Omental fat pad (tissue), 4 donors: ENCODE results near the gene NCEH1. TPM values are rescaled to one million over a fixed set of nuclear protein-coding genes. Genes with fewer than 3 reads are reported as not detected.
"Not testable (repeated sequence)": the region's sequence is repeated elsewhere in the genome, so short reads cannot be mapped to it uniquely, and the experiment has no call there.

Experiments
- ATAC-seq: fragments of 150-250 bp; one replicate; pipeline ENCODE4 v1.9.1; 2016; ENCODE audit warnings: mild to moderate bottlenecking, moderate library complexity; ENCODE audit not compliant: low FRiP score
- DNase-seq: peaks from one replicate; pipeline ENCODE4 v3.0.0-alpha.2; 2019; ENCODE audit warnings: low spot score
- CTCF ChIP-seq, 3 donors: fragments of 450-650 bp; IDR thresholded peaks; one replicate each; pipeline ENCODE4 v1.5.1; 2016 to 2017; ENCODE audit warnings: antibody characterized with exemption in 3 of 3, mild to moderate bottlenecking in 3 of 3, moderate library complexity in 2 of 3
- total RNA-seq, 4 donors: library from RNA; depleted of rRNA; stranded (reverse); fragments of >200 nt; gene quantifications; one replicate each; pipeline ENCODE4 v1.1.0, GENCODE V29; 2016

The NCEH1 gene
- total RNA-seq = 10 to 100 TPM in 2 of 4 donors, 1 to 10 TPM in 2; 8.2 to 44.1 (median 10.6) TPM

GRCh38 chr3:172710664-172711453, at the start of gene NCEH1:
Gene NCEH1 (minus strand): TSS chr3:172711067. CDS start chr3:172710984, 83 bp downstream.
- ATAC-seq (peak; percentile 97), DNase-seq (peak; percentile 44)
- TF ChIP-seq CTCF (IDR thresholded peaks at IDR 0.05) = peak in 1 of 3 donors; percentile 11

GRCh38 chr3:172760416-172760815, 49.5 kb upstream of the NCEH1 start:
- not testable (repeated sequence) for ATAC-seq

GRCh38 chr3:172753125-172753524, 42.3 kb upstream of the NCEH1 start:
- TF ChIP-seq CTCF (IDR thresholded peaks at IDR 0.05) = no peak
- ATAC-seq = no peak
- DNase-seq = no peak

More at GRCh38 chr3:172760416-172760815, 49.5 kb upstream of the NCEH1 start:
- not testable (repeated sequence) for DNase-seq

- no peak for ATAC-seq
- no peak for DNase-seq
- no peak for TF ChIP-seq CTCF (IDR thresholded peaks at IDR 0.05)
These were observed 41.8 kb upstream of the NCEH1 start for GRCh38 chr3:172752651-172753050.

GRCh38 chr3:172751175-172751704, 40.4 kb upstream of the NCEH1 start:
- no peak for ATAC-seq
- no peak for DNase-seq
- TF ChIP-seq CTCF (IDR thresholded peaks at IDR 0.05) = no peak

GRCh38 chr3:172750368-172751174, 39.7 kb upstream of the NCEH1 start, which contains the start of gene ECT2:
Gene ECT2 (plus strand): TSS chr3:172750726. CDS start chr3:172754531, 3,805 bp downstream.
- ATAC-seq (peak; percentile 99), DNase-seq (peak; percentile 97)
- peak in 2 of 3 donors; percentile 13 to 57 for TF ChIP-seq CTCF (IDR thresholded peaks at IDR 0.05)

GRCh38 chr3:172750069-172750367, 39.2 kb upstream of the NCEH1 start:
- ATAC-seq (peak; percentile 2), DNase-seq (no peak)
- TF ChIP-seq CTCF (IDR thresholded peaks at IDR 0.05) = no peak
